ENCODE measurements around the gene MRPL27.
"Not testable (repeated sequence)": the region's sequence is repeated elsewhere in the genome, so short reads cannot be mapped to it uniquely, and the experiment has no call there.

MRPL27 gene

DNA sequence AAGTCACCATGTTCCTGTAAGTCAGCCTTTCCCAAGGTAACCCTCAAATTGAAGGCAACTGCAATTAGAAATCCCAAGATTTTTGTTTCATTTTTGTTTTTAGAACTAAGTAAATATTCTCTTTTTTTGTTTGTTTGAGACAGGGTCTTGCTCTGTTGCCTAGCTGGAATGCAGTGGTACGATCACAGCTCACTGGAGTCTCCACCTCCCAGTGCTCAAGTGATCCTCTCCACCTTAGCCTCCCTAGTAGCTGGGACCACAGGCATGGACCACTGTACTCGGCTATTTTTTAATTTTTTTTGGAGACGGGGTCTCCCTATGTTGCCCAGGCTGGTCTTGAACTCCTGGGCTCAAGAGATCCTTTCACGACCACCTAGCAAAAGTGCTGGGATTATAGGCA, 34.9 kb upstream of the MRPL27 start:
- Histone ChIP-seq H3K4me2 (ENCODE audit: low read length) (no peak overlapping the region), H3K9me3 (ENCODE audit: low read length) (no peaks in the 10 kb centered on the region), H3K4me1 (ENCODE audit: insufficient read depth, low read length, severe bottlenecking) (no peaks in the 10 kb centered on the region), H3K9ac (ENCODE audit: low read length) (no peak overlapping the region), H2AFZ (ENCODE audit: low read length) (no peak overlapping the region), H3K27ac (ENCODE audit: low read depth, low read length, poor library complexity, severe bottlenecking) (no peak overlapping the region), H3F3A (ENCODE audit: insufficient read depth, low read length) (no peaks in the 10 kb centered on the region), H3K79me2 (ENCODE audit: insufficient read depth, low read length) (no peaks in the 10 kb centered on the region), H3K36me3 (ENCODE audit: insufficient read depth, low read length) (no peaks in the 10 kb centered on the region), H3K4me3 (ENCODE audit: low read depth, low read length, poor library complexity, severe bottlenecking) (no peak overlapping the region), H3K27me3 (ENCODE audit: insufficient read depth, low read length) (no peaks in the 10 kb centered on the region), H4K20me1 (ENCODE audit: insufficient read depth, low read length) (no peaks in the 10 kb centered on the region), H3K9me2 (ENCODE audit: low read depth, low read length) (no peaks in the 10 kb centered on the region)
- TF ChIP-seq, protein P1, sequence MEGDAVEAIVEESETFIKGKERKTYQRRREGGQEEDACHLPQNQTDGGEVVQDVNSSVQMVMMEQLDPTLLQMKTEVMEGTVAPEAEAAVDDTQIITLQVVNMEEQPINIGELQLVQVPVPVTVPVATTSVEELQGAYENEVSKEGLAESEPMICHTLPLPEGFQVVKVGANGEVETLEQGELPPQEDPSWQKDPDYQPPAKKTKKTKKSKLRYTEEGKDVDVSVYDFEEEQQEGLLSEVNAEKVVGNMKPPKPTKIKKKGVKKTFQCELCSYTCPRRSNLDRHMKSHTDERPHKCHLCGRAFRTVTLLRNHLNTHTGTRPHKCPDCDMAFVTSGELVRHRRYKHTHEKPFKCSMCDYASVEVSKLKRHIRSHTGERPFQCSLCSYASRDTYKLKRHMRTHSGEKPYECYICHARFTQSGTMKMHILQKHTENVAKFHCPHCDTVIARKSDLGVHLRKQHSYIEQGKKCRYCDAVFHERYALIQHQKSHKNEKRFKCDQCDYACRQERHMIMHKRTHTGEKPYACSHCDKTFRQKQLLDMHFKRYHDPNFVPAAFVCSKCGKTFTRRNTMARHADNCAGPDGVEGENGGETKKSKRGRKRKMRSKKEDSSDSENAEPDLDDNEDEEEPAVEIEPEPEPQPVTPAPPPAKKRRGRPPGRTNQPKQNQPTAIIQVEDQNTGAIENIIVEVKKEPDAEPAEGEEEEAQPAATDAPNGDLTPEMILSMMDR (IDR thresholded peaks at IDR 0.05; ENCODE audit: low read length) = no peak
- no peak for TF ChIP-seq EZH2 (IDR thresholded peaks at IDR 0.05; ENCODE audit: borderline replicate concordance, low read length)

DNA sequence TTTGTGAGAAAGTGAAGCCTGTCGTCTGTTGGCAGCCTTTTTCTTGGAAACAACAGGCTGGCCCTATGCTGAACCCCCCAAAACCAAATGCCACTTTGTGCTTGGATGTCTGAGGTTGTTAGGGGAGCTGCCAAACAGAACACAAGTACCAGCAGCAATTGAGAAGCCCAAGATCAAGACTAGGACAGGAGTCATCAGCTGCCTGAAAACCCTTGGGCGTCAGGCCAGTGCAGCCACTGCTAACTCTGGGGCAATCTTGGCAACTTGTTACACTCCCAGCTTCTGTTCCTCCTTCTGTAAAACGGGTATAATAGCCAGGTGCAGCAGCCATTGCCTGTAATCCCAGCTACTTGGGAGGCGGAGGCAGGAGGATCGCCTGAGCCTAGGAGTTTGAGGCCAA, 33.6 kb upstream of the MRPL27 start:
- Histone ChIP-seq H3K9ac (ENCODE audit: low read length) (no peak overlapping the region), H3K27ac (ENCODE audit: low read depth, low read length, poor library complexity, severe bottlenecking) (no peak overlapping the region), H2AFZ (ENCODE audit: low read length) (no peak overlapping the region), H3K4me2 (ENCODE audit: low read length) (no peak overlapping the region), H3K4me3 (ENCODE audit: low read depth, low read length, poor library complexity, severe bottlenecking) (no peak overlapping the region), H4K20me1 (ENCODE audit: insufficient read depth, low read length) (no peaks in the 10 kb centered on the region), H3K4me1 (ENCODE audit: insufficient read depth, low read length, severe bottlenecking) (no peaks in the 10 kb centered on the region), H3K9me2 (ENCODE audit: low read depth, low read length) (no peaks in the 10 kb centered on the region), H3K36me3 (ENCODE audit: insufficient read depth, low read length) (no peaks in the 10 kb centered on the region), H3F3A (ENCODE audit: insufficient read depth, low read length) (no peaks in the 10 kb centered on the region), H3K79me2 (ENCODE audit: insufficient read depth, low read length) (no peaks in the 10 kb centered on the region), H3K27me3 (ENCODE audit: insufficient read depth, low read length) (no peaks in the 10 kb centered on the region), H3K9me3 (ENCODE audit: low read length) (no peaks in the 10 kb centered on the region)
- no peak for TF ChIP-seq EZH2 (IDR thresholded peaks at IDR 0.05; ENCODE audit: borderline replicate concordance, low read length)
- TF ChIP-seq, protein P1 (IDR thresholded peaks at IDR 0.05; ENCODE audit: low read length) = no peak

DNA sequence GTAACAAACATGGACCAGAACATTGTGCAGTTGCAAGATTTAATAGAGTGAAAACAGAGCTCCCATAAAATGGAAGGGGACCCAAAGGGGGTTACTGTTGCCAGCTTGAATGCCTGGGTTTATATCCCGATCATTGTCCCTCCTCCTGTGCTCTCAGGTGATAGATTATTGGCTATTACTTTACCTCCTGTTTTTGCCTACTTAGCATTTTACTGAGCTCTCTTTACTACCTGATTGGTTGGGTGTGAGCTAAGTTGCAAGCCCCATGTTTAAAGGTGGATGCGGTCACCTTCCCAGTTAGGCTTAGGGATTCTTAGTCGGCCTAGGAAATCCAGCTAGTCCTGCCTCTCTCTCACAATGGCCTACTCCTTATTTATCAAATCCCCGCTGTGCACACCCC, 32.4 kb upstream of the MRPL27 start:
- not testable (repeated sequence) for H3K9me2 ChIP-seq (ENCODE audit: low read depth, low read length); H3K4me3 ChIP-seq (ENCODE audit: low read depth, low read length, poor library complexity, severe bottlenecking); H3K27ac ChIP-seq (ENCODE audit: low read depth, low read length, poor library complexity, severe bottlenecking); H3K9me3 ChIP-seq (ENCODE audit: low read length); H3K27me3 ChIP-seq (ENCODE audit: insufficient read depth, low read length); H3K4me1 ChIP-seq (ENCODE audit: insufficient read depth, low read length, severe bottlenecking); H3F3A ChIP-seq (ENCODE audit: insufficient read depth, low read length); H3K9ac ChIP-seq (ENCODE audit: low read length); H3K36me3 ChIP-seq (ENCODE audit: insufficient read depth, low read length); H3K79me2 ChIP-seq (ENCODE audit: insufficient read depth, low read length); H4K20me1 ChIP-seq (ENCODE audit: insufficient read depth, low read length); H2AFZ ChIP-seq (ENCODE audit: low read length); H3K4me2 ChIP-seq (ENCODE audit: low read length)

DNA sequence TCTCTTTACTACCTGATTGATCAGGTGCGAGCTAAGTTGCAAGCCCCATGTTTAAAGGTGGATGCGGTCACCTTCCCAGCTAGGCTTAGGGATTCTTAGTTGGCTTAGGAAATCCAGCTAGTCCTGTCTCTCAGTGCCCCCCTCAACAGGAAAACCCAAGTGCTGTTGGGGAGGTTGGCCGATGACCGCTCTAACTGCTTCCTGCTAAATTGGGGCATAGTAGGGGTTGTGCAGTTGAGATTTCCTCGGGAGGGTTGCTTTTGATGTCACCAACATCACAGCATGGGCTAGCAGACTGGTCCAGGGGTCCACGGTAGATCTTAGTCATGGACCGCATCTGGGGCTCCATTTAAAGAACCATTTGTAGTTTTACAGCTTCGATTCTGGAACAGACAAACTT, 26.6 kb upstream of the MRPL27 start:
- H3K4me2 ChIP-seq (ENCODE audit: low read length); H3K4me3 ChIP-seq (ENCODE audit: low read depth, low read length, poor library complexity, severe bottlenecking); H3F3A ChIP-seq (ENCODE audit: insufficient read depth, low read length); H2AFZ ChIP-seq (ENCODE audit: low read length); H4K20me1 ChIP-seq (ENCODE audit: insufficient read depth, low read length); H3K36me3 ChIP-seq (ENCODE audit: insufficient read depth, low read length); H3K27ac ChIP-seq (ENCODE audit: low read depth, low read length, poor library complexity, severe bottlenecking); H3K9ac ChIP-seq (ENCODE audit: low read length); H3K9me2 ChIP-seq (ENCODE audit: low read depth, low read length); H3K9me3 ChIP-seq (ENCODE audit: low read length); H3K27me3 ChIP-seq (ENCODE audit: insufficient read depth, low read length): not testable (repeated sequence)
- Histone ChIP-seq H3K4me1 (ENCODE audit: insufficient read depth, low read length, severe bottlenecking) (peaks cover 24% of the 10 kb centered on the region), H3K79me2 (ENCODE audit: insufficient read depth, low read length) (peaks cover 19% of the 10 kb centered on the region)

DNA sequence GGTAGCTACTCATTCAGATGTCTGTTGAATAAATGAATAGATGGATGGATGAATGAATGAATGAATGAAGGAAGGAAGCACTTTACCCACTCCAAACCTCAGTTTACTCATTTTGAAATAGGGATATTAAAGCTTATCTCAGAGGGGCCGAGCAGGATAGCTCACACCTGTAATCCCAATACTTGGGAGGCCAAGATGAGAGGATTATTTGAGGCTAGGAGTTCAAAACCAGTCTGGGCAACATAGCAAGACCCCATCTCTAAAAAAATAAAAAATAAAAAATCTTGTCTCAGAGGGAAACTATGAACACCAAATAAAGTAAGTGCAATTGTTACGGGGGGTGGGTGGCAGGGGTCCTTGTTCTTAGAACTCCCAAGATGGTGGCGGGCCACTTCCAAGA, 25.7 kb upstream of the MRPL27 start:
- H3K79me2 ChIP-seq (ENCODE audit: insufficient read depth, low read length) = peaks cover 19% of the 10 kb centered on the region
- not testable (repeated sequence) for H3K9me3 ChIP-seq (ENCODE audit: low read length); H3K9ac ChIP-seq (ENCODE audit: low read length); H3K27me3 ChIP-seq (ENCODE audit: insufficient read depth, low read length); H2AFZ ChIP-seq (ENCODE audit: low read length); H3K27ac ChIP-seq (ENCODE audit: low read depth, low read length, poor library complexity, severe bottlenecking); H4K20me1 ChIP-seq (ENCODE audit: insufficient read depth, low read length); H3F3A ChIP-seq (ENCODE audit: insufficient read depth, low read length); H3K4me3 ChIP-seq (ENCODE audit: low read depth, low read length, poor library complexity, severe bottlenecking); H3K9me2 ChIP-seq (ENCODE audit: low read depth, low read length); H3K4me2 ChIP-seq (ENCODE audit: low read length)
- H3K4me1 ChIP-seq (ENCODE audit: insufficient read depth, low read length, severe bottlenecking) = peaks cover 24% of the 10 kb centered on the region
- peaks cover 14% of the 10 kb centered on the region for H3K36me3 ChIP-seq (ENCODE audit: insufficient read depth, low read length)

Data from OCI-LY1 (cell line).